Fibroblast of pulmonary artery (primary cell): ENCODE measurements around the gene FMN1.

Source experiments
- DNase-seq: peaks from one replicate; pipeline ENCODE4 v3.0.0-alpha.2; 2010; ENCODE audit warnings: low read depth
- H3K4me3 ChIP-seq: replicated peaks from 2 replicates; pipeline ENCODE4 v1.5.1; 2011; ENCODE audit warnings: low read depth, mild to moderate bottlenecking, control low read depth, low read length, moderate library complexity
- CTCF ChIP-seq: IDR thresholded peaks from 2 replicates; pipeline ENCODE4 v1.5.1; 2011; ENCODE audit warnings: mild to moderate bottlenecking, control low read depth, low read length, inconsistent platforms; ENCODE audit errors: missing control alignments

The FMN1 gene

GRCh38 chr15:33040496-33040895 is 154.0 kb downstream of the FMN1 start:
- no peak for DNase-seq
- no peak overlapping the region for H3K4me3 ChIP-seq
- no peak for TF ChIP-seq CTCF

- H3K4me3 ChIP-seq: no peak overlapping the region
- no peak for TF ChIP-seq CTCF
- DNase-seq: no peak
Measured at GRCh38 chr15:33034588-33034987, 159.9 kb downstream of the FMN1 start.

- TF ChIP-seq CTCF: no peak
- no peak overlapping the region for H3K4me3 ChIP-seq
- no peak for DNase-seq
Measured at GRCh38 chr15:33032053-33032452, 162.5 kb downstream of the FMN1 start.

GRCh38 chr15:33031324-33031821 is 163.1 kb downstream of the FMN1 start:
- no peak for TF ChIP-seq CTCF
- no peak for DNase-seq
- H3K4me3 ChIP-seq: no peak overlapping the region

- no peak for TF ChIP-seq CTCF
- DNase-seq: no peak
- no peak overlapping the region for H3K4me3 ChIP-seq
Measured at GRCh38 chr15:33030315-33030714, 164.2 kb downstream of the FMN1 start.

- no peak for DNase-seq
- H3K4me3 ChIP-seq: no peak overlapping the region
- TF ChIP-seq CTCF: no peak
Measured at GRCh38 chr15:33029109-33029652, 165.3 kb downstream of the FMN1 start.

GRCh38 chr15:33028495-33028894 is 166.0 kb downstream of the FMN1 start:
- TF ChIP-seq CTCF: no peak

More at GRCh38 chr15:33028495-33028894, 166.0 kb downstream of the FMN1 start:
- no peak for DNase-seq
- H3K4me3 ChIP-seq: no peak overlapping the region
